ENCODE measurements around the gene DAPP1. TPM values are rescaled to one million over a fixed set of nuclear protein-coding genes. Genes with fewer than 3 reads are reported as not detected.

DAPP1 gene
- total RNA-seq, 4 donors from 2014 or later = 14.6 to 52.2 (median 25.7) TPM

GRCh38 chr4:99846891-99847290 is 30.3 kb downstream of the DAPP1 start:
- no peak for TF ChIP-seq POLR2AphosphoS5 (IDR thresholded peaks at IDR 0.05)
- no peak for TF ChIP-seq CTCF (IDR thresholded peaks at IDR 0.05)
- TF ChIP-seq POLR2A (IDR thresholded peaks at IDR 0.05) = no peak
- no peak for TF ChIP-seq EP300 (IDR thresholded peaks at IDR 0.05)
- no peaks in the 10 kb centered on the region for H3K4me1 ChIP-seq
- H3K36me3 ChIP-seq = no peaks in the 10 kb centered on the region
- no peaks in the 10 kb centered on the region for H3K9me3 ChIP-seq
- 38% methylated on average over 1 of the region's 1 CpG for WGBS
- H3K4me3 ChIP-seq = no peak overlapping the region
- H3K27ac ChIP-seq = no peak overlapping the region
- no peaks in the 10 kb centered on the region for H3K27me3 ChIP-seq
- no peak for DNase-seq (ENCODE audit: low spot score in 2 of 2)

GRCh38 chr4:99847362-99847976 is 30.8 kb downstream of the DAPP1 start:
- no peak overlapping the region for H3K27ac ChIP-seq

DNA sequence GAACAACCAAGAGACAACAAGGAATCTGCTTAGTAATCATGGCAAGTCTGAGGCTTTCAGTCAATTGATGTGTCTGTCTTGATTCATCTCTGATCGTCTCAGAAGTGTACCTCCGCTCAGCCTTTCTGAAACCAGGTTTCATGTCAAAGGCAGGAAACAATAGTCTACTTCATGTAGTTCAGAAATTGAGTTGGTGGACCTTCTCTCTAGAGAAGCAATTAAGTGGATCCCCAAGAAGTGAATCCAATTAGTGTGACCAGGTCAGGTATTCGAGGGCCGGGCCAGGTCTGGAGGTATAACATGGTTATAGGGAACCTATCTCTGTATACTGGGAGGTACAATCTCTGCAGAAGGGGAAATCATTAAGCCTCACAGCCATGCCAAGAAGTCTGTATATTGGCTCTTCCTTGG is 32.0 kb downstream of the DAPP1 start:
- no peaks in the 10 kb centered on the region for H3K36me3 ChIP-seq
- H3K9me3 ChIP-seq = no peaks in the 10 kb centered on the region
- no peak for DNase-seq (ENCODE audit: low spot score in 2 of 2)
- H3K27me3 ChIP-seq = no peaks in the 10 kb centered on the region
- no peak overlapping the region for H3K27ac ChIP-seq
- no peaks in the 10 kb centered on the region for H3K4me1 ChIP-seq
- TF ChIP-seq CTCF (IDR thresholded peaks at IDR 0.05) (no peak), POLR2A (IDR thresholded peaks at IDR 0.05) (no peak), POLR2AphosphoS5 (IDR thresholded peaks at IDR 0.05) (no peak), EP300 (IDR thresholded peaks at IDR 0.05) (no peak)
- H3K4me3 ChIP-seq = no peak overlapping the region
- 87% methylated on average over 4 of the region's 4 CpGs for WGBS

More at GRCh38 chr4:99847362-99847976, 30.8 kb downstream of the DAPP1 start:
- no peak for DNase-seq (ENCODE audit: low spot score in 2 of 2)
- Histone ChIP-seq H3K36me3 (no peaks in the 10 kb centered on the region), H3K4me1 (no peaks in the 10 kb centered on the region), H3K27me3 (no peaks in the 10 kb centered on the region), H3K9me3 (no peaks in the 10 kb centered on the region), H3K4me3 (no peak overlapping the region)
- WGBS = 89% methylated on average over 10 of the region's 10 CpGs
- TF ChIP-seq EP300 (IDR thresholded peaks at IDR 0.05) = no peak
- TF ChIP-seq CTCF (IDR thresholded peaks at IDR 0.05) = no peak
- no peak for TF ChIP-seq POLR2AphosphoS5 (IDR thresholded peaks at IDR 0.05)
- TF ChIP-seq POLR2A (IDR thresholded peaks at IDR 0.05) = no peak

DNA sequence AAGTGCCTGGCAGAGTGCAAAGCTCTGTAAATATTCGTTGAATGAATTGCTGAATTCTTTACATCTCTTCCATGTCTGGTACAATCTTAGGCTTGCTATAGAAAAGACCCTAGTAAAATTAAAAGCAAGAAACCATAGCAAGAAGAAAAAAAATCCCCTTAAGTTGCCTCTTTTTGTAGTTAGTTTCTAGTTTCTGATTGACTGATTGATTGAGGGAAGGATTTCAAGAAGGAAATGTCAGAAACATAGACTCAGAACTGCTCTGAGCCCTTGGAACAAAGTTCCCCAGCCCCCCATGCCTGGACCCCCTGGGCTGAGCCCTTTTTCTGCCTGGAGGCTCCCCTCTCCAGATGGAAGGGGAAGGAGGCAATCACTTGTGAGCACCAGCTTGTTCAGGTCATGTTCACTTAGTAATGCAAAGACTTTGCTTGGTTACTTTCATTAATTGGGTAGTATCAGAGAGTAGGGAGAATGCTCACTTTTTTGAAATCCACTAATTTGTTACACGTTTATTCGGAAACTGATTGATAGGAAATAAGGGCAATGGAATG is 35.6 kb downstream of the DAPP1 start:
- H3K27ac ChIP-seq = no peak overlapping the region
- H3K4me3 ChIP-seq = no peak overlapping the region
- no peaks in the 10 kb centered on the region for H3K27me3 ChIP-seq
- H3K36me3 ChIP-seq = no peaks in the 10 kb centered on the region
- H3K4me1 ChIP-seq = no peaks in the 10 kb centered on the region
- TF ChIP-seq POLR2A (IDR thresholded peaks at IDR 0.05) = no peak
- TF ChIP-seq POLR2AphosphoS5 (IDR thresholded peaks at IDR 0.05) = no peak
- TF ChIP-seq EP300 (IDR thresholded peaks at IDR 0.05) = no peak
- no peak for TF ChIP-seq CTCF (IDR thresholded peaks at IDR 0.05)
- 84% methylated on average over 3 of the region's 3 CpGs for WGBS
- DNase-seq (ENCODE audit: low spot score in 2 of 2) = no peak
- H3K9me3 ChIP-seq = no peaks in the 10 kb centered on the region

DNA sequence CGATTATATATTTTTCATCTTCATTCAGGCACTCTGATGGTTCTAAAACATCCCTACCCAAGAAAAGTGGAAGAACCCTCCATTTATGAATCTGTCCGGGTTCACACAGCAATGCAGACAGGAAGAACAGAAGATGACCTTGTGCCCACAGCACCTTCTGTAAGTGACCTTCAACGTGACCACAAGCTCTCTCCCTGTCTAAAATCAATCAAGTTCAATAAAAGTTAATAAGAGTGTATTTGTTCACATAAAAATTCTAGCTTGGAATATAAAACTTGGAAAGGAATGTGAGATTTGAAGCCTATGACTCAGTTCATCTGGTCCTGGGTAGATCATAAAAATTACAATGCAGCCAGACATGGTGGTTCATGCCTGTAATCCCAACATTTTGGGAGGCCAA is 36.6 kb downstream of the DAPP1 start:
- H3K9me3 ChIP-seq = no peaks in the 10 kb centered on the region
- no peaks in the 10 kb centered on the region for H3K4me1 ChIP-seq
- 89% methylated on average over 3 of the region's 3 CpGs for whole genome bisulfite sequencing
- H3K36me3 ChIP-seq = no peaks in the 10 kb centered on the region
- no peak for DNase-seq (ENCODE audit: low spot score in 2 of 2)
- H3K27me3 ChIP-seq = no peaks in the 10 kb centered on the region
- H3K4me3 ChIP-seq = no peak overlapping the region
- H3K27ac ChIP-seq = no peak overlapping the region
- TF ChIP-seq CTCF (IDR thresholded peaks at IDR 0.05) (no peak), POLR2A (IDR thresholded peaks at IDR 0.05) (no peak), EP300 (IDR thresholded peaks at IDR 0.05) (no peak), POLR2AphosphoS5 (IDR thresholded peaks at IDR 0.05) (no peak)
